Measurements from ENCODE around the gene PRSS21.

The PRSS21 gene

DNA sequence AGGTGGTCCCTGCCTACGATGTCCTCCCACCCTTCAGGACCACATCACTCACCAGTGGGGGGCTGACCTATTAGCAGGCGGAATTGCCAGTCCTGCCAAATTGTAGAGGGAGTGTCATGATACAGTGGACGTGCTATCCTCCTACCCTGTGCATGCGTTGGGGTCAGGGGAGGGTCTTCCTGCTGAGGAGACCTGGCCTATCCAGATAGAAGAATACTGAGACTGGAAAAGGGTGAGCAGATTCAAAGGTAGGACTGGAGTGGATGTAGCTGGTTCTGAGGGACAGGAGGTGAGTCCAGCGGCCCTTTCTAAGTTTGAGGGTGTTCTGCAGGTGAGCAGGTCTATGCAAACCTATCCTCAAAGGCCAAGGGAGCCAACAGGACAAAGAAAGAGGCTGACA is 10.8 kb upstream of the PRSS21 start:
- DNase-seq (ENCODE audit: low read depth): no peak

DNA sequence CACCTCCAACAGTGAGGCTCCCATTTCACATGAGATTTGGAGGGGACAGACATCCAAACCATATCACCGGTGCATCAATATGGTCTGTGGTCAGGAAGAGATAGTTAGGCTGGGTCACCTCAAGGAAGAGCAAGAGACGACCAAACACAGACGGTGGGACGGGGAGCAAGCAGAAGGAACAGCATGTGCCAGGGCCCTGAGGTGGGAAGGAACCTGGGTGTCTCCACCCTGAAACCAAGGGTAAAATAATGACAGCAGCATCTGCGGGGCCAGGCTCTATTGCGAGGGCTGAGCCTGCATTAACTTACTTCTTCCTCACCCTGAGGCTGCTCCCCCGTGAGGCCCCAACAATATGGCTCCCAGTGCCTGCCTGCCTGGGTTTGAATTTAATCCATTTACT is 8.9 kb upstream of the PRSS21 start:
- DNase-seq (ENCODE audit: low read depth): no peak

DNA sequence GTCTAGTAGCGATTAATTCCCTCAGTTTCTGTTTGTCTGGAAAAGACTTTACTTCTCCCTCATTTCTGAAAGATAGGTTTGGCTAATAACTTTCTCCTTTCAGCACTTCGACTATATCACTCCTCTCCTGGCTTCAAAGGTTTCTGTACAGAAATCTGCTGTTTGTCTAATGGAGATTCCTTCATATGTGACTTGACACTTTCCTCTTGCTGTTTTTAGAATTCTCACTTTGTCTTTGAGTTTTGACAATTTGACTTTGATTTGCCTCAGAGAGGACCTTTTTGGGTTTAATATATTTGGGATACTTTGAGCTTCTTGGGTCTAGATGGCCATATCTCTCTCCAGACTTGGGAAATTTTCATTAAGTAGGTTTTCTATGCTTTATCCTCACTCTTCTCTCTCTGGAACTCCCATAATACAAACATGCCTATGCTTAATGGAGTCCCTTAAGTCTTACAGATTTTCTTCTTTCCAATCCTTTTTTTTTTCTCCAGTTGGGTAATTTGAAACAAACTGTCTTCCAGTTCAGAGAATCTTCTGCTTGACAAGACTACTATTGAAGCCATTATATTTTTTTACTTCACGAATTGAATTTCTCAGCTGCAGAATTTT is 7.8 kb upstream of the PRSS21 start:
- DNase-seq (ENCODE audit: low read depth): no peak

DNA sequence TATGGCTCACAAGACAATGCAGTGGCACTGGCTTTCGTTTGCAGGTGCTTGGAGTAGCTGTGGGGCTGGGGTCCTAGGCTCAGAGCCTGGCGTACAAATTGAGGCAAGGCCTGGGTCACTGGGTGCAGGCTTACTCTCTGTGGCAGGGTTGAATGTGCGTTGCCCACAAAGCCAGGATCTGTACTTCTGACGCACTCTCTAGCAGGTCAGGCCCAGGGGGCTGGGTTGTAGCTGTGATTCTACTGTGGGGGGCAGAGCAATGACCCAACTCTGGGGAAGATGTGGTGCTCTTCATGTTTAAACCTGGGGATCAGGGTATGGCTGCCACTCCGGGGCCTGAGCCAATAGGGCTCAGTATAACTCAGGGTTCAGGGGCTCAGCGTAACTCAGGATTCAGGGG is 6.4 kb upstream of the PRSS21 start:
- DNase-seq (ENCODE audit: low read depth): no peak

DNA sequence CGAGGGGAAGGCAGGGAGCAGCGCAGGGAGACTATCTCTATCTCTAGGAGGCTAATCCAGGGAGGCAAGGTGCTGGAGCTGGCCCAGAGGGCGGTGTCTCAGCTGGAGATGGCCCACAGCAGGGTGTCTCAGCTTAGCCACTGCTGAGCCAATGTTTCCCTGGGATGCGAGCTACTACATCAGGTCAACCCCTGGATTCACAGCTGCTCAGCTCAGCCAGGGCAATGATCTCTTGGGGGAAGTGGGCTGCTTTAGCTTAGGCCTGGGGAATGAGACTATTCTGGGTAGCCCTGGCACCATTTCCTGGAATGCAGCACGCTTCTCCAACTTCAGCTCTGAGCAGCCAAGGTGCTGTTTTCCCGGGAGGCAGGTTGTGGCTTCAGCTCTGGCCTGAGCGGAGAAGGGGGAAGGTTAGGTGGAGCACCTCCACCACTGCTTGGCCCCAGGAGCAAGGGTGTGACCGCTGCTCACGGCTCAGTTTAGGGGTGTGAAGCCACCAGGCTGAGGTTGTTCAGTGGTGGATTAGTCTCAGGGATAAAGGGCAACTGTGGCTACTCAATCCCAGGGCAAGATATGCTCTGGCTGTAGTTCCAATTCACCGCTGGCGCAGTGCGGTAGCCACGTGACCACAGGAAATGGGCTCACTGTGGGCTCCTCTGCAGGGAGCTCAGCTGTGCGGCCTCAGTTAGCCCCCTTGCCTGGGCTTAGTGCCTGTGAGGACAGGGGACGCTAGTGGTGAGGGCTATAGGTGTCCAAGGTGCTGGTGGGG is 5.2 kb upstream of the PRSS21 start:
- no peak for DNase-seq (ENCODE audit: low read depth)

DNA sequence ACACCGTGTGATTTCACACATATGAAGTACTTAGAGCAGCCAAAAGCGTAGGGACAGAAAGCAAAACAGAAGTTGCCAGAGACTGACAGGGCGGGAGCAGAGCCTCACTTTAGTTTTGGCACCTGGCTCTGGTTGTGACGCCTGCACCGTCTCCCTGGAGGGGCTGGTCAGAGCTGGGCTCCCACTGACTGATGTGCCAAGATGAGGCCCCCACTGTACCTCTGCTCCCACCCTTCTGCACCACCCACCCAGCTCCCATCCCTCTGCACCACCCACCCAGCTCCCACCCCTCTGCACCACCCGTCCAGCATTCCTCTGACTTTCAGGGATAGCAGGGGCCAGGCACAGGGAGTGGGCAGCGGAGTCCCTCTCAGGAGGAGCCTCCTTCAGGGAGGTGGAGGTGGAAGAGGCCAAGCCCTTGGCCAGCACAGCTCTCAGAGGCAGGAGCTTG is 3.2 kb upstream of the PRSS21 start:
- DNase-seq (ENCODE audit: low read depth): no peak

DNA sequence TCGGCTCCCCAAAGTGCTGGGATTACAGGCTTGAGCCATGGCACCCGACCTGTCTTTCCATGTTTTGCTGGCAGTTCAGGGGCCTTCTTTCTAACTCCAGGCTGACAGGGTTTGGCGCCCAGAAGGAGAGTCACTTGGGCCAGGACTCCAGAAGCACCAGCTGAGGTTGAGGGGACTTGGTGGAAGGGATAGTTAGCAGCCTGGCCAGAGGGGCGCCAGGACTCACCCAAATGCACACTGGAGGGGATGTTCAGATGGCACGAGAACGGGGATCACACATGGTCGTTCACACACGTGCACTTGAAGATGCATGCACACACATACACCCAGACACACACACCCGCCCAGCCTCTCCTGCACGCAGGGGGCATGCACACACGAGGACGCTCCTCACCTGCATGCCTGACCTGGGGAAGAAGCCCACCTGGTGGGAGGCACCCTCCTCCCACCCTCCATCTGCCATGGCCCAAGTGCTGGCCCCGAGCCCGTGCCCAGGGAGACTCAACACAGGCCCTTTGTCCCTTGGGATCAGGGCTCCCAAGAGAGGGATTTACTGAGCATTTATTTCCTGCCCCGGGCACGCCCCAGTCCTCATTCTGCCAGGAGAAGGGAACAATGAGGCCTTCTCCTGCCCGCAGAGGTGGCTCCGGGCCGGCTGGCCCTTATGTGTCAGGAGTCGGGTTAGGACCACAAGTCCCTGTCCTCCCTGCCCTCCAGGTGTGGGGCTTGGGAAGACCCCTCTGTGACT is 2.3 kb upstream of the PRSS21 start:
- no peak for DNase-seq (ENCODE audit: low read depth)

DNA sequence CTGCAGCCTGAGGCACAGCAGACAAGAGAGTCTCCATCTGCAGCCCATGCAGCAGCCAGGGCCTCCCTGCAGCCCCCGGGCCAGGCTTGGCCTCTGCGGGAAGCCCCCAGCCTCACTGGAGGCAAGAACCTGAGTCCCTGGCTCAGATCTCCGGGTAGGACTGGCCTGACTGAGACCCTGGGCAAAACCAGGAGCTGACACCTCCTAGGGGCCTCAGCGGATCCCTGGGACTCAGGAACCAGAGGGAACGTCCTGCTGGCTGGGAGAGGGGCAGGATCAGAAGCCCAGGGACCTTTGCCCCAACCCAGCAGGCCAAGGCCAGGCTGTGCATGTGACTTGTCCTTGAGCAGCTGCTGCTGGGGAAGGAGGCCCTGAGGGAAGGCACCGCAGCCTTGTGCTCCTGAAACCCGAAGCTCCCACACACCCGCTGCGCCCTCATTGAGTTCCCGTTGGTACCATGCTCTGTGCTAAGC is 1.7 kb upstream of the PRSS21 start:
- DNase-seq (ENCODE audit: low read depth): no peak

DNA sequence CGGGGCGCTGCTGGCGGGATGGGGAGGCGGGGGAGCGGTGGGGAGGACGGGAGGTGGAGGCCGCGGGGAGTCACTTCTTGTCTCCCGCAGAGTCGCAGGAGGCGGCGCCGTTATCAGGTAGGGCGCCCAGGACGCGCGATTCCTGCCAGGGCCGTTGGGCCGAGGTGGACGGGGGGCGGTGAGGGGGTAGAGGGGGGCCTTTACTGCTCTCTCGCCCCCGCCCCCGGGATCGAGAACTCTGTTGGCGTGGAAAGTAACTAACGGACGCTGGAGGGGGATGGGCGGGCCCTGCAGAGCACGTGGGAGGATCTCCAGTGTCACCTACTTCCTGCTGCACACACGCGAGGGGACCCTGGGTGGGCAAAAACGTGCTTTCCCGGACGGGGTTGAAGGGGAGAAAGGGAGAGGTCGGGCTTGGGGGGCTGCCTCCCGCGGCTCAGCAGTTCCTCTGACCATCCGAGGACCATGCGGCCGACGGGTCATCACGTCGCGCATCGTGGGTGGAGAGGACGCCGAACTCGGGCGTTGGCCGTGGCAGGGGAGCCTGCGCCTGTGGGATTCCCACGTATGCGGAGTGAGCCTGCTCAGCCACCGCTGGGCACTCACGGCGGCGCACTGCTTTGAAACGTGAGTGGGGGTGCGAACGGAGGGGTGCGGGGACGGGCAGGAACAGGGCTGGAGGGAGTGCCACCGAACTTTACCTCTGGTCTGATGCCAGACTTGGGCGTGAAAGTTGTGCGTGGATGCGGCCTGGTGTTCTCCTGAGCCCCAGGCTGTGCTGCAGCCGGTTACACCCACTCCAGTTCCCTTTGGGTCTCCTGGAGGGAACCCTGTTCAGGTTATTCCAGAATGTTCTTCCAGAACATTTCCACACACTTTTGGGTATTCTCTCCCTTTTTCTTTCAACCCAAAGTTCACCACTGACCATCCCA is 569 bp downstream of the PRSS21 start:
- DNase-seq (ENCODE audit: low read depth): no peak

DNA sequence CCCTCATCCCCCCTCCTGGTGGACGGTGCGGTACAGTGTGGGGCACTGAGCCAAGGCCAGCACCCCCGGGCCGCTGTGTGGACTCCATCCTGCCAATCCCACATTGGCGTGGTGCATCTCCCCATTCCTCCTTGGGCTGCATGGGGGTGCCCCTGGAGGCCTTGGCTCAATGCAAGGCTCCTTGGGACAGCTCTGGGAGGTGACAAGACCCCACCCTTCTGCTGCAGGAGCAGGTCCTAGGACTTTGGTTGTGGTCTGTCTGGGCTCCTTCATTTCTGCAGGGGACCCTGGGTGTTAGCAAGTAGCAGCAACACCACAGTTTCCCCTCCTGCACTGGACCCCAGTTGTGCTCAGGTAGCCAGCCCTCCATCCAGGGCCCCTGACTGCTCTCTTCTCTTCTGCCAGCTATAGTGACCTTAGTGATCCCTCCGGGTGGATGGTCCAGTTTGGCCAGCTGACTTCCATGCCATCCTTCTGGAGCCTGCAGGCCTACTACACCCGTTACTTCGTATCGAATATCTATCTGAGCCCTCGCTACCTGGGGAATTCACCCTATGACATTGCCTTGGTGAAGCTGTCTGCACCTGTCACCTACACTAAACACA is 1.3 kb downstream of the PRSS21 start:
- no peak for DNase-seq (ENCODE audit: low read depth)

DNA sequence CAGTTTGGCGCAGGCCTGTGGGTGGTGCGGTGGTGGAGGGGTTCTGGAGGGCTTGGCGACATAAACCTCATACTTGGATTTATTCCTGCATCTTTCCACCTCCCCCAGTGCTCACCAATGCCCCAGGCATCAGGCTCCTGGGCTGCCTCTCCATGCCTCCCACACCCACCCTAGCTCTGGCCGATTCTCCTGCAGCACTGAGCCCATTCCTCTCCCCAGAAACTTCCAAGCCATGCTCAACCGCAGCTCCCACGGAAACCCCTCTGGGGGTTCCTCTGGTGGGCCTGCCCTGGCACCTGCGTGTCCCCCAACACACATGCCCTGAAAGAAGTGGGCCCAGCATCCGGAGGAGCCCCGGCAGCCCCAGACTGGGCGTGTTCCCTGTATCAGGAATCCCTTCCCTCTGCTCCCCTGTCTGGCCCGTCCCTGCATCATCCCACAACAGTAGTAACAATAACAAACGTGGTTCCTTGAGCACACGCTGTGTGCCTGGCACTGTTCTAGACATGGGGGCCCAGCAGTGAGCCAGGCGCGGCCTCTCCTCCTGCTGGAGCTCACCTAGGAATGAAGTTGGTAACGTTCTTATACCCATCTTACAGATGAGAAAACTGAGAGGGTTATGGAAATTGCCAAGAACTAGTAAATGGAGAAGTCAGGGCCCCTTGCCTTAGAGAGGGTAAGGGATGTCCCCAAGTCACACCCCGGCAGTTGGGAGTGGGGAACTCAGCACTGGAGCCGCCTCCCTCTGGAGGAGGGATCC is 2.3 kb downstream of the PRSS21 start:
- no peak for DNase-seq (ENCODE audit: low read depth)

DNA sequence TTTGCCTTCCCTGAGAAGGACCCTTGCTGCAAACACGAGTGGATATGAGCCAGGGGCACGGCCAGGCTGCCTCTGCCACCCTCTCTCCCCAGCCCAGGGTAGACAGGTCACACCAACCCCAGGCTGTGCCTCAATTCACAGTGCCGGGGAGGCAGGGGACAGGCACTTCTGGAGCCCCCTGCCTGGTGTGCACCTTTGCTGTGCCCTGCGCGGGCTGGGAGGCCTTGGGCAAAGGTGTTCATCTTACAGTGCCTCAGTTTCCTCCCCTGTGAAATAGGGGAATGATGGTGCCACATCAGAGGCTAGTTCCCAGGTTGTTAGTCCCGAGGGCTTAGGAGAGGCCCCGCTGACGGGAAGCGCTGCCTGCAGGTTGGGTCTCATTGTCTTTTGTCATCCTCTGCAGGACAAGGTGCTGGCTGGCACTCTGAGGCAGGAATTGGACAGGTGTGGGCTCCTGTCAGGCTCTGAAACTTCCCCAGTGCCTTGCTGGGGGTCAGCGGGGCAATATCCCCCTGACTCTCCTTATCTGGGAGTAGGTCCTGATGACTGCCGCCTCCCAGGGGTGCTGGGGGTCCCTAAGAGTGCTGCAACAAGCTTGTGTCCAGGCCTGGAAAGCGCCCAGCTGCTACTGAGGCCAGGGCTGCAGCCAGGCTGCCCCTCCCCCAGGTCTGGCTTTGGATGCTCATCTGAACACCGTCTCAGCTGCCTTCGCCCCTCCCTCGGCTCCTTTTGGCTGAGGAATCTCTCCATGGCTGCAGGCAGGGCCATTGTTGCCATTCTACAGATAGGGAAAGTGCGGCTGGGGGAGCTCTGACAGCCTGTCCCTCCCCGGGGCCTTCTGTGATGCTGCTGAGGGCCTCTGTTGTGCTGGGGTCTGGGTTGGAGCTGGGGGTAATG is 3.1 kb downstream of the PRSS21 start:
- DNase-seq (ENCODE audit: low read depth): no peak

DNA sequence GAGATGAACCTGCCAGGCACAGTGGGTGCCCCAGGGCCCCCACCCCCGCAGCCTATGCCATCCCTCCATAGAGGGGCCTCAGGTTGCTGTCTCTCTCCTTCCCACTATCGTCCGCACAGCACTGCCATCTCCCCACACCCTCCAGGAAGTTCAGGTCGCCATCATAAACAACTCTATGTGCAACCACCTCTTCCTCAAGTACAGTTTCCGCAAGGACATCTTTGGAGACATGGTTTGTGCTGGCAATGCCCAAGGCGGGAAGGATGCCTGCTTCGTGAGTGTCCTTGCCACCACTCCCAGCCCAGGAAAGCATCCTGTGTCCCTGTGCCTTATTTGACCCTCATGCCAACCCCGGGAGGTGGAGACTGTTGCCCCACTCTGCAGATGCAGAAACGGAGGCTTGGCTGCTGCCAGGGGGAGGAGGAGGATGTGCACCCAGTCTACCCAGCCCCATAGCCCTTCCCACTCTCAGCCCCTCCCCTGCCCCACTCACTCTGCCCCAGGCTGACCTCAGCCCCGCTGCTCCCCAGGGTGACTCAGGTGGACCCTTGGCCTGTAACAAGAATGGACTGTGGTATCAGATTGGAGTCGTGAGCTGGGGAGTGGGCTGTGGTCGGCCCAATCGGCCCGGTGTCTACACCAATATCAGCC is 3.9 kb downstream of the PRSS21 start:
- no peak for DNase-seq (ENCODE audit: low read depth)

DNA sequence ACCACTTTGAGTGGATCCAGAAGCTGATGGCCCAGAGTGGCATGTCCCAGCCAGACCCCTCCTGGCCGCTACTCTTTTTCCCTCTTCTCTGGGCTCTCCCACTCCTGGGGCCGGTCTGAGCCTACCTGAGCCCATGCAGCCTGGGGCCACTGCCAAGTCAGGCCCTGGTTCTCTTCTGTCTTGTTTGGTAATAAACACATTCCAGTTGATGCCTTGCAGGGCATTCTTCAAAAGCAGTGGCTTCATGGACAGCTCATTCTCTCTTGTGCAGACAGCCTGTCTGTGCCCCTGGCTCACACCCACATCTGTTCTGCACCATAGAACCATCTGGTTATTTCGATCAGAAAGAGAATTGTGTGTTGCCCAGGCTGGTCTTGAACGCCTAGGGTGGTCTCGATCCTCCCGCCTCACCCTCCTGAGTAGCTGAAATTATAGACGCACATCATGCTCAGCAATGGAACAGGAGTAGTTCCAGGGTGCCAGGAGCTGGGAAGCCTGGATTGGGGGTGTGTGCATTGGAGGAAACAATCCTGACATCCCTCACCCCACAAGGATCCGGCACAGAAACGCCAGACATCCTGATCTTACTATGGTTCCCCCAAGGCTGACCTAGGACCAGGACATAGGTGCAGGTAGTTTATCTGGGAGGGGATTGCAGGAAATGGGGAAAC is 4.6 kb downstream of the PRSS21 start:
- DNase-seq (ENCODE audit: low read depth): no peak

DNA sequence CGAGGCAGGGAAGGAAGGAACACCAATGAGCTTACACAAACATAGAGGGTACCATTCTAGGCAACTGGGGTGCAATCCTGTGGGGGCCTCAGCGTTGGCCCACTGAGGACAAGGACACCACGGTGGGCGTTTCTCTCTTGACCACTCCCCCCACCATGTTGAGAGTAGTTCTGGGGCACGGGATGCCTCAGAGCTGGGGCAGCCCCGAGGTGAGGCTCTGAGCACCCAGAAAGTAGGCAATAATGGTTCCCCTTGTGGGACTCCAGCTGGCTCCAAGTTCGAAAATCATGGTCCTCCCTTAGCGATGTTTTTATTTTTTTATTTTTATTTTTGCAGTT is 5.1 kb downstream of the PRSS21 start:
- DNase-seq (ENCODE audit: low read depth): no peak

DNA sequence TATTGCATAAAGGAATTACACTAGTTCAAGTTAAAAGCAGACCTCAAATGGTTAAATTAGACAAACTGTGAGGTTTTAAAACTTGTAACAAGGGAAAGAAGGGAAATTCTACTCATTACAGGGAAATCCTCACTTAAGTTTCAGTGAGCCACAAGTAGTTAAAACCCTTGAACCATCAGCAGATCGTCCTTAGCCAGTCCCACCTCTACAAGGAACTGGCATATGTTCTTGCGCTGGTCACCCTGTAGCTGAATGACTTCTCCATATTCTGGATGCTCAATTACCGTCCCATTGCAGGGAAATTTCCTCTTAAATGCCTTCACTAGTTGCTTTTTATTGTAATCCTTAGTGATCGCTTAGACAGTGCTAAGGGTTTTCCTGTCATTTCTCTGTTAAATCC is 5.5 kb downstream of the PRSS21 start:
- no peak for DNase-seq (ENCODE audit: low read depth)

DNA sequence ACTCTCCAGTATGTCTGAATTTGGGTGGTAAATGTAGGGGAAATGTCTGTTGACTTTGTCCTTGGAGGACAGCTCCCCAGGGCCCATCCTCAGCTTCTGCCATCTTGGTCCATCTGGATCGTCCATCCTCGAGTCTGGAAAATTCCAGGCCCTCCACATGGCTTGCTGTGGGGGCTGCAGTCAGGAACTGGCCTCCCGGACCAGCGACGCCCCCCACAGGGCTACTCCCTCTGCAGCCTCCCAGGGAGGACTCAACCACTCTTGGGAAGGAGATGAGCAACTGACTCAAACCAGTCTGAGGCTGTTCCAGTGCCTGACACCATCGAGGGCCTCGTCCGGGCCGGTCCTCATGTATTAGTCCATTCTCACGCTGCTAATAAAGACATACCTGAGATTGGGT is 7.6 kb downstream of the PRSS21 start:
- no peak for DNase-seq (ENCODE audit: low read depth)

DNA sequence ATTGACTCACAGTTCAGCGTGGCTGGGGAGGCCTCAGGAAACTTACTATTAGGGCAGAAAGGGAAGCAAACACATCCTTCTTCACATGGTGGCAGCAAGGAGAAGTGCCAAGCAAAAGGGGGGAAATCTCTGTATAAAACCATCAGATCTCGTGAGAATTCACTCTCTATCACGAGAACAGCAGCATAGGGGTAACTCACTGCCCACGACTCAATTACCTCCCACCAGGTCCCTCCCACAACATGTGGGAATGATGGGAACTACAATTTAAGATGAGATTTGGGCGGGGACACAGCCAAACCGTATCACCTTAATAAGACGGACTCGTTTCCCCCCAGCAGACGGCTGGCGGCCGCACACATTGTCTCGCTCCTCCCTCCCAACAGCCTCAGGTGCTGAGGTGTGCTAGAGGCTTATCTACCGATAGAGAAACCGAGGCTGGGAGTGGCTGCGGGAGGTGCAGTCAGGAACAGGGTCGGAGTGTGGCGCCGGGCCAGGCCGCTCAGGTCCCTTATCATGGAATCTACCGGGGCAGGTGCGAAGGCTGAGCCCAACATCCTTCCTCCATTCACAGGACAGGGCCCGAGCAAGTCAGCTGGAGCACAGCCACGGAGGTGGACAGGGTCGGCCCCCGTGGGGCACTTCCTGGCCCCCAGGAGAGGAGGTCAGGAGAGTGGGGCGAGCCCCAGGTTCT is 8.2 kb downstream of the PRSS21 start:
- no peak for DNase-seq (ENCODE audit: low read depth)

Data from activated T-helper 9 cell treated with anti-CD3 and anti-CD28 coated beads, Interleukin-2, amount 50 U/mL, for 16 hours (primary cell).